Right atrium auricular region (tissue), 2 donors: ENCODE results near the gene PBX2. TPM values are rescaled to one million over a fixed set of nuclear protein-coding genes. Genes with fewer than 3 reads are reported as not detected.

Source experiments
- DNase-seq: peaks from one replicate; pipeline ENCODE4 v3.0.0-alpha.2; 2019; ENCODE audit warnings: low spot score
- H3K27ac ChIP-seq, 2 donors: fragments of 200-600 bp; sonication (generic); 1 replicate in 1 of 2; 2 replicates in 1 of 2; pipeline ENCODE4 v1.5.1; 2016 to 2019
- H3K27me3 ChIP-seq, 2 donors: fragments of 200-600 bp; sonication (generic); one replicate each; pipeline versions ENCODE4 v1.5.1 to v1.6.0; 2017 to 2019
- H3K36me3 ChIP-seq: fragments of 200-600 bp; sonication (generic); one replicate; pipeline ENCODE4 v1.5.1; 2016
- H3K4me1 ChIP-seq, 2 donors: fragments of 200-600 bp; sonication (generic); one replicate each; pipeline versions ENCODE4 v1.5.1 to v1.6.0; 2017 to 2019
- H3K4me3 ChIP-seq, 2 donors: fragments of 200-600 bp; sonication (generic); 1 replicate in 1 of 2; 2 replicates in 1 of 2; pipeline ENCODE4 v1.5.1; 2017 to 2019; ENCODE audit warnings: mild to moderate bottlenecking in 1 of 2, moderate library complexity in 1 of 2
- H3K9me3 ChIP-seq, 2 donors: fragments of 200-600 bp; sonication (generic); one replicate each; pipeline ENCODE4 v1.5.1; 2019
- CTCF ChIP-seq, 2 donors: fragments of 200-600 bp; sonication (generic); IDR thresholded peaks; one replicate each; pipeline ENCODE4 v1.5.1; 2019; ENCODE audit warnings: antibody characterized with exemption in 2 of 2
- total RNA-seq, 2 donors: library from RNA; depleted of rRNA; stranded (reverse); fragments of >200 nt; gene quantifications; one replicate each; pipeline ENCODE4 v1.1.0, GENCODE V29; 2016

PBX2 gene
- total RNA-seq, 2 donors from 2014 or later, result 26.0 to 32.5 TPM

DNA sequence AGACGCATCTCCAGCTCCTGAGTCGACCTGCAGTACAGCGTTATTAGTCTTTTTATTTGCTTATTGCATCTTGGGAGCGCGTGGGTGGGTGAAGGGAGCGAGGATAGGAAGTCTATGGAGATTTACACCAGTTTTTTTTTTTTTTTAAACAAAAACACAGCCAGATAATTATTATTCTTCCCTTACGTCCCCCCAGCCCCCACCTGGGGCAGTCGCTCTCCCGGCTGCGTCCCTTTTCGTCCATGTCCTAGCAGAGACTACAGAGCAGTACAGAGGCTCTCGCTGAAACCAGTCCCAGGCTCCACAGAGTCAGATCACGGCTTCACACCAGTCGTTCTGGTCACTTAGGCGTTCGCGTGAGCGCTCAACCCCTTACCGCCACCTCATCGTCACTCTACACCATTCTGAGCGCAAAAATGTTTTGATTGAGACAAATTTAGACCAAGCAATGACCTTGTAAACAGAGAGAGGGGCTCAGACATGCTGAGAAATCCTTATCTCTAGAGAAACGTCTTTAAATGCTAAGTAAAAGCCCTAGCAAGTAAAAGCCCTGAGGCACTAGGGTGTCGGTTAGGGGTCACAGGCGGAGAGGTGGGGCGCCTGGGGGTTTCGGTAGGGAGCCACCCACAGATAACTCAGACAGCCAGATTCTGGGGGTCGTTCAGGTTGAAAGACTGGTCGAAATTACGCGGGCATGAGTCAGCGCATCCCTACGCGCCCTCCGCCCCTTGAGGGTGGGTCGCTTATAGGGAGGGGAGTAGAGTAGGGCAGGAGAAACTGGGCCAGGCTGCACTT lies 37.0 kb downstream of the PBX2 start:
- peak overlapping the region; percentile 71 to 72 for H3K4me3 ChIP-seq
- no peaks in the 10 kb centered on the region for H3K27me3 ChIP-seq
- peaks cover 24% of the 10 kb centered on the region for H3K36me3 ChIP-seq
- H3K4me1 ChIP-seq, result peaks cover 0 to 36% of the 10 kb centered on the region in 2 donors
- TF ChIP-seq CTCF (IDR thresholded peaks at IDR 0.05), result no peak
- no peaks in the 10 kb centered on the region for H3K9me3 ChIP-seq
- peak overlapping the region; percentile 90 to 92 for H3K27ac ChIP-seq
- DNase-seq, result no peak

GRCh38 chr6:32151863-32152768 lies 37.9 kb downstream of the PBX2 start, which contains the start of gene PRRT1:
TSS of gene PRRT1 (minus strand) at chr6:32151939. CDS start at chr6:32151827, 112 bp downstream.
- TF ChIP-seq CTCF (IDR thresholded peaks at IDR 0.05), result no peak
- no peak for DNase-seq
- H3K4me3 ChIP-seq, result peak within 1 kb of the TSS; percentile 23 to 71
- peaks cover 0 to 36% of the 10 kb centered on the region in 2 donors for H3K4me1 ChIP-seq
- no peaks in the 10 kb centered on the region for H3K27me3 ChIP-seq
- peak within 1 kb of the TSS; percentile 90 to 92 for H3K27ac ChIP-seq
- H3K9me3 ChIP-seq, result no peaks in the 10 kb centered on the region
- H3K36me3 ChIP-seq, result peaks cover 15% of the 10 kb centered on the region

DNA sequence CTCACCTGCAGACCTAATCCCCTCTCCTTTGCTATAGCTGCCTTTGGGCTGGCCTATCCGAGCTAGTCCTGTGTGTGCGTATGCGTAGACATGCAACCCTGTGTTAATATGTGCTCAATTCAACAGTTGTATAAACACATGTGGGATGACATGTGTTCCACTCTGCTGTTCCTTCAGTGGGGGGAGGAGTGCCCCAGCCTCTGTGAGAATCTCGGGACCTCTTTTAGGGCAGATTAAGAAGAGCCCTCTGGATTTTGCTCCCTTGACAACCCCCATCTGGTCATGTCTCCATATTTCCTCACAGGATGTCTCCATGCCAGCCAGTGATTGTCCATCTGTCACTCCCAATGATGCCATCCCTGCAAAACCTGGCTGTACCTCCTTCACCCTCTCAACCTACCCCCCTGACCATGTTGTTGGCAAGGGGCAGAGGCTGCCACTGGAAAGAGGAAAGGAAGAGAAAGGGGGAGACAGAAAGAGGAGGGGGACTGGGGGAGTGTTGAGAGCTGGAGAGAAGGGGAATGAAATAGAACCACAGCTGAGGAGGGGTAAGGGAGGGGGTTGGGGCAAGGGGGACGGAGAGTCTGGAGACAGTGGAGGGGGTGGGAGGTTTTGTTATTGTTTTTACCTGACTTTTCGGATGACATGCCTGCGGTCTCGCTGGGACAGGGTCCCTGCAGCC lies 38.7 kb downstream of the PBX2 start:
- peaks cover 0 to 36% of the 10 kb centered on the region in 2 donors for H3K4me1 ChIP-seq
- peak overlapping the region; percentile 90 to 92 for H3K27ac ChIP-seq
- peak overlapping the region; percentile 23 to 71 for H3K4me3 ChIP-seq
- H3K9me3 ChIP-seq, result no peaks in the 10 kb centered on the region
- H3K27me3 ChIP-seq, result no peaks in the 10 kb centered on the region
- peaks cover 7% of the 10 kb centered on the region for H3K36me3 ChIP-seq
- DNase-seq, result no peak
- no peak for TF ChIP-seq CTCF (IDR thresholded peaks at IDR 0.05)

DNA sequence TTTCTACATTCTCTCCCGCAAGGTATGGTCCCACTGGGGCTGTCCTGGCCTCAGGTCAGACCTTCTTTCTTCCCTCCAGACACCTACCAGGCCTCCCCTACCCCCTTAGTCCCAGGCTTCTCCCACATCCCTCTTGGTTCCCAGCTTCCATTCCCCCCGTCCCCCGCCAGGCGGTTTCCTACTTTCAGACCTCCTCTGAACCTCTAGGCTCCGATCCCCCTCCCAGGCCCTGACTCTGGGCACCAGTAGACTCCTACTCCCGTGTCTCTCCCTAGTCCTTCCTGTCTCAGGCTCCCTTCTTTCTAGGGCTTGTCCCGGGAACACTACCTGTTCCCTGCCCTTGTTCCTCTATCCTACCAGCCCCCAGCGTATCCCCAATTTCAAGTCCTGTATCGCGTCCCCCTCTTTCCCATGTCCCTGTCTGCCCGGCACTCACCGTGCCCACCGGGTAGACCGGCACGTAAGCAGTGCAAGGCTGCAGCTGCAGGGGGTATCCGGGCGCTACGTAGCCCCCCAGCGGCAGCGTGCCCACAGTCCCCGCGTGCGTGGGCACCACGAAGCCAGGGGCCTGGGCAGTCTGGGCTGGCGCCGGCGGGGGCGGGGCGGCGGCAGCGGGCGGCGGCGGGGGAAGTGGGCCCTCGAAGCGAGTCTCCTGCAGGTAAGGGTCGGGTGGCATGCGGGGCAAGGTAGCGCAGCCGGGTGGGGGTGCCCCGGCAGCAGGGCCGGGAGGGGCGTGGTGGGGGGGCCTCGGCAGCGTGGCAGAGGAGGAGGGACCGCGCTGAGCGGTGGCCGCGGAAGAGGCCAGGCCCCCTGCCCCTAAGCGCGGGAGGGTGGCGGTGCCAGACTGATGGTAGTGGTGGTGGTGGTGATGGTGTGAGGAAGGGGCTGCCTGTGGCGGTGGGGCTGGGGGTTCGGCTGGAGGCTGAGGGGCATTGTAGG lies 39.8 kb downstream of the PBX2 start:
- no peak for DNase-seq
- no peak overlapping the region for H3K27ac ChIP-seq
- H3K36me3 ChIP-seq, result no peaks in the 10 kb centered on the region
- no peaks in the 10 kb centered on the region for H3K9me3 ChIP-seq
- peaks cover 0 to 31% of the 10 kb centered on the region in 2 donors for H3K4me1 ChIP-seq
- H3K4me3 ChIP-seq, result peak overlapping the region in 1 of 2 donors; percentile 15
- no peak for TF ChIP-seq CTCF (IDR thresholded peaks at IDR 0.05)
- H3K27me3 ChIP-seq, result no peaks in the 10 kb centered on the region
